NCI-H187 treated with DMSO at 0.1 percent for 48 hours (cell line): ENCODE results near the gene RPTOR.

Experiments used
- DNase-seq: peaks from one replicate; lab custom pipeline; 2025; lab: John Stamatoyannopoulos, UW

RPTOR gene

GRCh38 chr17:80768389-80768788 lies 223.8 kb downstream of the RPTOR start:
- no peak for DNase-seq

DNA sequence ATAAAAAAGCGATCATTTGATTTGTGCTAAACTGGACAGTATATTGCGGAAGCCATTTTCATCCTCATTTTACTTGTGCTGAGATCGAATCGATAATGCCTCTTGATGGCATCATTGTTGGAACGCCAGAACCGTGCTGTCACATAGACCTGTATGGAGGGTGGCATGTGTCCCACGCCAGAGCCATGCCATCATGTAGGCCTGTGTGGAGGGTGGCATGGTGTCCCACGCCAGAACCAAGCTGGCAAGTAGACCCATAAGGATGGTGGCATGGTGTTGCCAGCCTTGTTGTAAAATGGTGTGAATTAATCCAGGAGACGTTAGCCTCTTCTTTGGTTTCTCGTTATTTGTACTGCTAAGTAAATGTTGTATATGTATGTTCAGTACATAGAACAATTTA lies 224.3 kb downstream of the RPTOR start:
- DNase-seq: no peak

GRCh38 chr17:80769516-80769915 lies 224.9 kb downstream of the RPTOR start:
- DNase-seq: no peak

DNA sequence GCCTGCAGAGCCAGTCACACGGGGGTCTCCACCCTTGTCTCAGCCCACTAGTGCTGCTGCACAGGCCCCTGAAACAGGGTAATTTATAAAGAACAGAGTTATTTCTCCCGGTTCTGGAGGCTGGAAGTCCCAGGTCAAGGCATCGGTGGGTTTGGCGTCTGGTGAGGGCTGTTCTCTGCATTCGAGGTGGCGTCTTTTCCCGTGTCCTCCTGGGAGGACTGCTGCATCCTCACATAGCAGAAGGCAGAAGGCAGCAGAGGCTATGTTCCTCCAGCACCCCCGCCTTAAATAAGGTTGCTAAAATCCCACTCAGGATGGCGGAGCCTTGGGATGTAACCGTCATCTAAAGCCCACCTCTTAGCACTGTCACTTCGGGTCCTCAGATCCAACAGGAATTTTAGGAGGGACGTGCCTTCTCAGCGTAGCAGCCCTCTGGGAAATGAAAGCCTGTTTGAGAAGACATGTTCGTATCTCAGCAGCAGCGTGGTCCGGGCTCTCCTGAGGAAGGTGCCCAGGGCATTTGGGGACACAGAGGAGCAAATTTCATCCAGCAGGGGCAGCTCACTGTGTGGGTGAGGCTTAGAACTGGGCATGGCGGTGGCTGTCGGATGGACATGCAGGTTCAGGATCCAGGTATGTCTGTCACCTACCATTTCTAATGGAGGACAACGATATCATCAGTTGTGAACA lies 225.4 kb downstream of the RPTOR start:
- no peak for DNase-seq

DNA sequence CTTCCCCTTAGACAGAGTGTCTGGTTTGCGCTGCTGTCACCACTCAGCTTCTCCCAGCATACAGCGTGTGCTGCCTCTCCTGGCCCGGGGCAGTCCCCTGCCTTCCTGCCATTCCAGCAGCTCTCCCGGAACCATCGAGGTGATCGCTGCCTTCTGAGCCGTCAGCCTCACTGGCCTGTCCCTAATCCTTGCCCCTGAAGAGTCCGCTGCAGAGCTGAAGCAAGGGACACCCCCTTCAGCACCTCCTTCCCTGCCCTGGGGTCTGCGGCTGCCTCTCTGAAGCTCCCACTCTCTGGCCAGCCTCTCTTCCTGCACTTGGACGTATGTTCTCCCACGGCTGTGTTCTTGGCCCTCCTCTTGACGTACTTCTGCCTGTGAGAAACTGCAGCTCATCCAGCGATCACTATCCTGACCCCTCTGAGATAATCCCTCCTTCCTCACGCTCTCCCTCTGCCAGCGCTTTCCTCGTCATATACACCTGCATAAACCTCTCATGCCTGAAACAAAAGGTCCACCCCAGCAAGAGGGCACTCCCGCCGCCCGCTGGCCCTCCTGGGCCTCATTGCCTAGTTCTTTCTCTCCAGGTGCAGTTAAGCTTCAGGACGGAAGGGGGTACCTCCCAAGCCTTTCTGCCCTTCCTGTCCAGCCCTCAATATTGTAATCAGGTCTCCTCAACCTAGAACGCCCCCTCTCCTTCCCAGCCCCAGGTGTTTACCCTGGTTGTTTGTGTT lies 226.4 kb downstream of the RPTOR start:
- no peak for DNase-seq

DNA sequence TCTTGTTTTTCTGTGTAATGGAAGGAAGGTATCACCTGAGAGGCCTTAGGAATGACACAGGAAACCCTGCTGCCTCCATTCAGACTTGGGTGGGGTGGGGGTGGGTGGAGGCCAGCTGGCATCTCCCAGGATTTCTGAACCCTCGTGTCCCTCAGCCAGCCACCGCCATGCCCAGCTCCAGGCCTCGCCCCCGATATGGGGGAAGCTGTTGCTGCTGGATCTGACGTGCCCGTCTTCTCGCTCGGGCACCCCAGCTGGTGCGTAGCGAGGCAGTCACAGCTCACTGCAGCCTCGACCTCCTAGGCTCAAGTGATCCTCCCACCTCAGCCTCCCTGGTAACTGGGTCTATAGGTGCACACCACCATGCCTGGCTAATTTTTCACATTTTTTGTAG lies 227.0 kb downstream of the RPTOR start:
- no peak for DNase-seq

- DNase-seq: no peak
Measured at GRCh38 chr17:80772906-80773242, 228.2 kb downstream of the RPTOR start.

DNA sequence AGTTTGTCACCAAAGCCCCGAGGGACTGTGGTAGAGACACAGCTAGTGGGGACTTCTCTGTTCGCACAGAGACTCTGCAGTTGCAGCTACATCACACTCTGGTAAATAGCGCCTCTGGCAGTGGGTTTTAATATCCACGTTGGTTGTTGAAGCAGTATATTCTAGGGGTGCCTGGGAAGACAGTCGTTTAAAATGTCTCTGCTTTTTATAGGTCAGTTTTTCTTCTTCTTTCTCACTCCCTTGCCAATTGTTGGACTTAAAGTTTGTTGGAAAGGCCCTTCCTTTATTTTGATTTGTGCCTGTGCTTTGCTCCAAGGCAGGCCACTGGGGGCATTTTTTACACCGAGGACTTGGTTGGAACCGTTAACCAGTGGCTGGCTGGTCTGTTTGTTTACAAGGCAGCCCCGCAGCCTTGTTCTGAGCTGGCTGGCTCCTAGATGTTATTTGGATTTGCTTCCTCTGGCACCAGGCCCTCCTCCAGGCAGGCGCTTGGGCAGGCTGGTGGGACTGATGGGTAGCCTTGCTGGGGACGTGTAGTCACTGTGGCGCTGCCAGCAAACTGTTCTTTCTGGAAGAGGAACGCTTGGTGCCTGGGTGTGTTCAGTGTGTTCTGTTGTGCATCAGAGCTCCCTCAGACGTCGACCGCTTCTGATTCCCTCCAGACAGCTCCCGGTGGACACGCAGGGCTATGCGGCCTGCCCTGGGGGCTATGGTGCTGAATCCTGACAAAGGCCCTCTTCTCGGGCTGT lies 228.8 kb downstream of the RPTOR start:
- no peak for DNase-seq

DNA sequence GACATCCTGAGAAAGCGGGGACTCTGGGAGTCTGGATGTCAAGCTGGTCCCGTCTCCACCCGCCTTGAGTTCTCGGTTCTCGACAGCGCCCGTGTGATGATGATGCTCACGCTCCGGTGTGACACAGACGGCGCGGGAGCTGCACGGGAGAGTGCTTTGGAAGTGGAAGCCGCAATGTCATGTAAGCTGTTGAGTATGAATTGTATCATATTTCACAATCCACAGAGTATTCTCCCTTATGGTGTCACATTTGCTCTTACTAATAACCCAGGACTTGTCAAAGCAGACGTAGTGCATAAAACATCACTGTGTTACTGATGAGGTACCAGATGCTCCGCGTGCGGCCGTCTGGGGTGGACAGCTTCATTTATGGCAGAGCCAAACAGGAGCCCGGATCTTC lies 229.5 kb downstream of the RPTOR start:
- DNase-seq: no peak

- no peak for DNase-seq
Measured at GRCh38 chr17:80774643-80775281, 230.1 kb downstream of the RPTOR start.

- no peak for DNase-seq
Measured at GRCh38 chr17:80775863-80776262, 231.2 kb downstream of the RPTOR start.

DNA sequence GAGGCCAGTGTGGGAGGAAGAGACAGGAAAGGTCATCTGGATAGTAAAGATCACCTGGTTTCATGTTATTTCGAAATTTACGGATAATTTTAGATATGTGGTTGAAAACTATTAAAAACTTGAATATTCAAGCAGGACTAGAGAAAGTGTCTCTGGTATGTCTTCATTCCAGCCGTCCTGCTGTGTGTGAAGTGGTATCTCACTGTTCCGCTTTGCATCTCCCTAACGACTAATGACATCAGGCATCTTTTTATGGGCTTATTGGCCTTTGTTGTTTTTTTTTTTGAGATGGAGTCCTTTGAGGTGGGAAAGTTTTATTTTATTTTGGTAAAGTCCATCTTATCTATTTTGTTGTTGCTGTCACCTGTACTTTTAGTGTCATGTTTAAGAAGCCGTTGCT lies 232.6 kb downstream of the RPTOR start:
- DNase-seq: no peak

DNA sequence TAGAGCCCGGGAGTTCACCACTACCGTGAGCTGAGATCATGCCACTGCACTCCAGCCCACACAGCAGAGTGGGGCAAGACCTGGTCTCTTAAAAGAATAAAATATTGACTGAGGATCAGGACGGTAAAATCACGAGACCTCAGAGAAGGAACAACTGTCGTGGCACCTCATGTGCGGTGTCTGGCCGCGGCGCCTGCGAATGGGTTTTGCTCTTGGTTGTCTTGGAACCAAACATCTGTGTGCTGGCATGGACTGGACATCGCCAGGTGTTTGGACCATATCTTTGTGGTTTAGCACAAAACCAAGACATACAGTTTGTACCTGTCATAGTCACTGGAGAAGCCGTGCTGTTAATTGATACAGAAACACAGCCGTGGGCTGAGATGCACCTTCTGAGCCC lies 234.1 kb downstream of the RPTOR start:
- no peak for DNase-seq

- no peak for DNase-seq
Measured at GRCh38 chr17:80779336-80779735, 234.7 kb downstream of the RPTOR start.

- no peak for DNase-seq
Measured at GRCh38 chr17:80779961-80780380, 235.3 kb downstream of the RPTOR start.

DNA sequence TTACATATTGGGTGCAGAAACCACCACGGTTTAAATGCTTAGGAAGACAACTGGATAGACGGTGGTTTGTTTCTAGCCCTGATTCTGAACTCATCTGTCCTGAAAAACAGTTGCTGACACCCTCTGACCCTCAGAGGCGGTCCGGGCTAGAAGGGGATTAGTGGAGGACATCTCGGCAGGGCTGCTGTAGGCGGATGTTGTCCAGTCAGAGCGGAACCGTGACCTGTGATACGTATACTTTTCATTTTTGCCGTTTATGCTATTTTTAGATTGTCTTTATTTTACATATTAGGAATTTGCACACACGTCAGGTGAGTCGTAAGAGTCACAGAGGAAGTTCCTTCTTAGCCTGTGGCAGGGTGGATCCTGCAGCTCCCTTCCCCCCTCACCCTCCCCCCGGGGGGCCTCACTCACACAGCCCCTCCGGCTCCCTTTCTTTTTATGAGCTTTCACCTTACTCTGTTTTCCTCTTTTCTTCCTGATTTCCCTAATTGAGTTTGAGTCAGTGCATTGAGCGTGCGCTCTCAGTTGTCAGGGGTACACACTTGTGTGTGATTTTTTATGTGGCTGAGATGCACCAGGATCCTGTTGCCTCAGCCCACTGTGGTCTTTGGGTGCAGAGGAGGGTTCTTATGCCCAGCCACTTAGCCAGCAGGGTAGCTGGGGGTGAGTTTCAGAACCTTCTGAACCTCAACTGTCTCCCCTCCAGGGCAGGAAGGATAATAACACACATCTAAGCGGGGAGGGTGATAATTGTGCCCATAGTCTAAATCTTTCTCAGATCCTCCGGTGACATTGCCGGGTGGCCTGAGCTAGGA lies 236.0 kb downstream of the RPTOR start:
- no peak for DNase-seq

GRCh38 chr17:80781211-80781610 lies 236.6 kb downstream of the RPTOR start:
- no peak for DNase-seq

GRCh38 chr17:80781807-80782277 lies 237.2 kb downstream of the RPTOR start:
- DNase-seq: no peak

- DNase-seq: no peak
Measured at GRCh38 chr17:80782536-80783427, 238.1 kb downstream of the RPTOR start.

DNA sequence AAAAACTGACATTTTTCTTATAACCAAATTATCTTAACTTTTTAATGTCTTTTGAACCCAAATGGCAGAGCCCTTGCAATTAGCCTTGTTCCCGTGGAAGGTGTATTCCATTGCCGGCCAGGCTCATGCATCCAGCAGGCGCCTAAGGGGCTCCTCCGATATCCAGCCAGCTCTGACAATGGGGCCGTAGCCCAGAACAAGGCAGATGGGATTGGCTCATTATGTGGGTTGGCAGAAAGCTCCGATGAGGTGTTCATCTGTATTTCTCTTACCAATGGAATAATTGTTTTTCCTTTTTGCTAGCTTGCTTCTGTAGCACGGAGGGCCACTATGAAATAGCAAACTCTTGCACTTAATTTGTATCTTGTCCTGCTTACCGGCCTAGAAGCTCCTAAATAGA lies 238.8 kb downstream of the RPTOR start:
- DNase-seq: no peak

DNA sequence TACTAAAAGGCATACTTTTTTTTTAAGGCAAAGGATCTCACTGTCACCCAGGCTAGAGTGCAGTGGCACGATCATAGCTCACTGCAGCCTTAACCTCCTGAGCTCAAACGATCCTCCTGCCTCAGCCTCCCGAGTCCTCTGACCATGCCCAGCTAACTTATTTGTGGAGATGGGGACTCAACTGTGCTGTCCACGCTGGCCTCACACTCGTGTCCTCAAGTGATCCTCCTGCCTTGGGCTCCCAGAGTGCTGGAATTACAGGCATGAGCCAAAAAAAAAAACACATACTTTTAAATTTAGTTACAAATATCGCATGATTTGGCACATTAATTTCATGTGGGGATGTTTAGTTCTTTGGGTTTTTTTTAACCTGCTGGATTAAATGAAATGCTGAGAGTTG lies 239.3 kb downstream of the RPTOR start:
- DNase-seq: no peak
